Central memory CD8-positive, alpha-beta T cell (primary cell): ENCODE data around the gene SEC14L2.
"Not testable (repeated sequence)": the region's sequence is repeated elsewhere in the genome, so short reads cannot be mapped to it uniquely, and the experiment has no call there.

ENCODE experiments used
- ATAC-seq: fragments of 150-1000 bp; cut with Tn5 transposase; replicated peaks from 2 replicates; pipeline ENCODE4 v1.10.0; 2022; ENCODE audit warnings: mild to moderate bottlenecking, moderate FRiP score, moderate number of reproducible peaks; ENCODE audit not compliant: poor library complexity, severe bottlenecking; ENCODE audit errors: extremely low read depth
- DNase-seq, 2 donors: peaks; one replicate each; pipeline ENCODE4 v3.0.0; 2021; ENCODE audit warnings: low spot score in 2 of 2
- H3K27ac Mint-ChIP-seq: one replicate; pipeline ENCODE4 v1.8.0; 2022; ENCODE audit warnings: low read depth, mild to moderate bottlenecking, moderate library complexity, mixed read lengths
- H3K27me3 Mint-ChIP-seq: one replicate; pipeline ENCODE4 v1.8.0; 2022; ENCODE audit warnings: mixed read lengths
- H3K36me3 Mint-ChIP-seq: one replicate; pipeline ENCODE4 v1.8.0; 2022; ENCODE audit warnings: mild to moderate bottlenecking, moderate library complexity, mixed read lengths; ENCODE audit not compliant: insufficient read depth
- H3K4me1 Mint-ChIP-seq: one replicate; pipeline ENCODE4 v1.8.0; 2022; ENCODE audit warnings: mixed read lengths
- H3K4me3 Mint-ChIP-seq: one replicate; pipeline ENCODE4 v1.8.0; 2022; ENCODE audit warnings: mild to moderate bottlenecking, moderate library complexity, mixed read lengths
- H3K9me3 Mint-ChIP-seq: one replicate; pipeline ENCODE4 v1.8.0; 2022; ENCODE audit warnings: mixed read lengths

Gene SEC14L2

DNA sequence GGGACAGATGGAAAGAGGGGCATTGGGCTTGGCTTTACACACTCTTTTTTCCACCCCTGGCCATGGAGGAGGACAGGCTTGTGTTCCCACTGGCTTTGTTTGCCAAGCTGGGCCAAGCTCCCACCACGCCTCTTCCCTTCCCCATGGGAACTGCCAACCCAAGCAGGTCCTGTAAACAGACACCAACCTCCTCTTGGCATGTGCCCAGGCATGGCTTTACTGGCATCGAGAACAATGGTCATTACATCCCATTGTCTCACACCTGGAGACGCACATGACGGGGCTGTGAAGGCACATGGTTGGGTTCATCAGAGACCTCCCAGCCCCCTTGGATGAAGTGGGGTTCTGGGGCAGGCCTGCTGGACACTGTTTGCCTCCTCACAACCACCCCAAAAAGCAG lies 63.3 kb downstream of the SEC14L2 start:
- no peaks in the 10 kb centered on the region for H3K4me1 Mint-ChIP-seq
- H3K27ac Mint-ChIP-seq: no peak overlapping the region
- no peaks in the 10 kb centered on the region for H3K36me3 Mint-ChIP-seq
- no peak overlapping the region for H3K4me3 Mint-ChIP-seq
- ATAC-seq (no peak), DNase-seq (no peak)
- no peaks in the 10 kb centered on the region for H3K9me3 Mint-ChIP-seq
- H3K27me3 Mint-ChIP-seq: peaks cover 53% of the 10 kb centered on the region

DNA sequence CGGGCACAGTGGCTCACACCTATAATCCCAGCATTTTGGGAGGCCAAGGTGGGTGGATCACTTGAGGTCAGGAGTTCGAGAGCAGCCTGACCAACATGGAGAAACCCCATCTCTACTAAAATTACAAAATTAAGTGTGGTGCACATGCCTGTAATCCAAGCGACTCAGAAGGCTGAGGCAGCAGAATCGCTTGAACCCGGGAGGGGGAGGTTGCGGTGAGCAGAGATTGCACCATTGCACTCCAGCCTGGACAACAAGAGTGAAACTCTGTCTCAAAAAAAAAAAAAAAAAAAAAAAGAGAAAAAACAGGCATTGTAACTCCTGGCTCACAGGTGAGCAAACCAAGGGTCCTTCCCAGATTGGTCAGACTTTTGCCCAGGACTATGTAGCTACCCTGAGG lies 63.7 kb downstream of the SEC14L2 start:
- not testable (repeated sequence) for DNase-seq, H3K4me1 Mint-ChIP-seq, H3K9me3 Mint-ChIP-seq, H3K27ac Mint-ChIP-seq, H3K36me3 Mint-ChIP-seq, H3K4me3 Mint-ChIP-seq, ATAC-seq
- H3K27me3 Mint-ChIP-seq: peaks cover 56% of the 10 kb centered on the region

DNA sequence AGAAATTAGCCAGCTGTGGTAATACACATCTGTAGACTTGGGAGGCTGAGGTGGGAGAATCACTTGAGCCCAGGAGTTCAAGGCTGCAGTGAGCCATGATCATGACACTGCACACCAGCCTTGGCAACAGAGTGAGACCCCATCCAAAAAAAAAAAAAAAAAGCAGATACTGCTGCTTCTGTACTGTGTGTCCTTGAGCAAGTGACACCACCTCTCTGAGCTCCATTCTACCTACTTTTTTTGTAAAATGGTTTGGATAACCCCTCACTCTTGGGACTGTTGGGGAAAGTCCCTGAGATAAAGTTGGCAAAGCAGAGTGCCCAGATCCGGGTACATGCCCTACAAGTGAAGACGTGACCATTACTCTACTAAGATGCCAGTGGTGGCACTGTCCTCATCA lies 72.3 kb downstream of the SEC14L2 start:
- H3K4me1 Mint-ChIP-seq: peaks cover 11% of the 10 kb centered on the region
- H3K9me3 Mint-ChIP-seq: peaks cover 5% of the 10 kb centered on the region
- H3K27ac Mint-ChIP-seq: no peak overlapping the region
- H3K36me3 Mint-ChIP-seq: no peaks in the 10 kb centered on the region
- ATAC-seq (no peak), DNase-seq (no peak)
- H3K27me3 Mint-ChIP-seq: peaks cover 57% of the 10 kb centered on the region
- no peak overlapping the region for H3K4me3 Mint-ChIP-seq

DNA sequence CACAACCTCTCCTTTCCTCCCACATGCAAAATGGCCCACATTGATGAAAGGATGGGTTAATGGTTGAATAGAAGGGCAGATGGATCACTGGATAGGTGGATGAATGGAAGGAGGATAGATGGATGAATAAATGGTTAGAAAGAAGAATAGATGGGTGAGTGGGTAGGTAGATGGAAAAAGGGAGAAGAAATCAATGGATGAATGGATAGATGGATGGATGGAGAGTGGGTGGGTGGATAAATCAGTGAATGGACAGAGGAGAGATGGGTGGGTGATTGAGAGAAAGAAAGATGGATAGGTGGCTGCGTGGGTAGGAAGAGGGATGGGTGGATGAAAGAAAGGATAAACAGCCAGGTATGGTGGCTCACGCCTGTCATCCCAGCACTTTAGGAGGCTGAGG lies 73.8 kb downstream of the SEC14L2 start:
- Mint-ChIP-seq H3K27ac (no peak overlapping the region), H3K27me3 (peaks cover 43% of the 10 kb centered on the region), H3K9me3 (peaks cover 2% of the 10 kb centered on the region), H3K36me3 (no peaks in the 10 kb centered on the region), H3K4me3 (no peak overlapping the region), H3K4me1 (peaks cover 16% of the 10 kb centered on the region)
- DNase-seq (no peak), ATAC-seq (no peak)

DNA sequence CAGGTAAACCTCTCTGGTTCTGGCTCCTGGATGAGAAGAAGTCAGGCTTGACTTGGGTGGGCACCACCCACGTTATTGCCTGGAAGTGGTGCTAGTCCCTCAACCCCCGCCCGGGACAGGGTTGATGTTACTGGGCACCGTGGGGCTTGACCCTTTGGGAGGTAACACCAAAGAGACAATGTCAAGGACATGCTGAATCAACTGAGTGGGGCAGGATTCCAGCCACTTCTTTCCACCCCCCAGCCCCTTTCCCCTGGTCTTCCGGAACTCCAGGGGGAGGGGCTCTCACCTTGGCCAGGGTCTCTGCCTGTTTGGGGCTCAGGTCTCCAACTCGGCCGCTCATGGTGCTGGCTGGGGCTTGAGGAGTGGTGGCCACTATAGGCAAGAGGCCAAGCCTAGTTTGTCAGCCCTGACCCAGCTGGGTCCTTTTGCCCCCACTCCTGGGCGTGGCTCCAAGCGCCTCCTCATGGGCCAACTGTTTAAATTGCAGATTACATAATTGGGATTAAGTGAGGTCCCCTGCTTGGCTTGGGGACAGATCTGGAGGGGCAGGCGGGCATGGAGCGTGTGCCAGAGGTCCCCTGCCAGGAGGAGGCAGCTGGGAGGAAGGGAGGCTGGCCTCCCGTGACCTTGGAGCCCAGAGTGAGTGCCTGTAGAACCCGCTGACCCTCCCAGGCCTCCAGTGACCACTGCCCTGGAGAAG lies 74.9 kb downstream of the SEC14L2 start, which contains the start of gene SEC14L3:
SEC14L3 (minus strand) TSS at position 402 of the 703 bp plus-strand sequence; CDS start at position 343, 59 bp downstream.
- Mint-ChIP-seq H3K27ac (peak within 1 kb of the TSS; percentile 64), H3K27me3 (peaks cover 40% of the 10 kb centered on the region)
- no peak for ATAC-seq

DNA sequence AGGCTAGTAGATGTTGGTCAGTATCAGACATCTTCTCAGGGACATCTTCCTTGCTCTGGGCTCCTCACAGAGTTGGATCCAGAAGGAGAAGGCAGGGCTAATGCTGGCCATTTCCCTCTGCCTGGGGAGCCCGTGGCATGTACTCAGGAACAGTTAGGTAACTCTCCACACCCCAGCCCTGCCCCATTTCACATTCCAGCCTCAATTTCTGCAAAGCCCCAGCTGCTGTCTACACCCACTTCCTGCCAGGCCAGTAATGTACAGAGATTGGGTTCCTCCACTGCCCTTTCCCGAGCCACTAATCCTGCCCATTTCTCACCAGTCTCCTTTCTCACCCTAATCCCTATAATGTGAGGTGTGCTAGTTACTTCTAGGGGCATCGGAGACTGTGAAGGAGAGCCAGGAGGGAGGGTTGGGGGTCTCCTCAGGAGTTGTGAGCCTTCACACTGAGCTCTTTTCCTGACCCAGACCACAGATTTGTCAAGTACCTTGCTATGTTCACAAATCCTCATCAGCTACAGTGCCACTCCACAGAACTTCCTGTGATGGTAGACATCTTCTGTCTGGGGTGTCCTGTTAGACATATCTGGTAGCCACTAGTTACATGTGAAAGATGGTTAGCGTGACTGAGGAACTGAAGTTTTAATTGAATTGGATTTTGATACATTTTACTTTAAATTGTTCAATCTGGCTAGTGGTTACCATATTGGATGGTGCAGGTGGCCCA lies 76.3 kb downstream of the SEC14L2 start:
- H3K4me1 Mint-ChIP-seq: peaks cover 16% of the 10 kb centered on the region
- peak in 1 of 2 donors; percentile 14 for DNase-seq
- H3K4me3 Mint-ChIP-seq: no peak overlapping the region
- peaks cover 2% of the 10 kb centered on the region for H3K36me3 Mint-ChIP-seq
- H3K27ac Mint-ChIP-seq: peak overlapping the region; percentile 64
- peaks cover 37% of the 10 kb centered on the region for H3K27me3 Mint-ChIP-seq
- ATAC-seq: peak; percentile 89
- no peaks in the 10 kb centered on the region for H3K9me3 Mint-ChIP-seq

More for the DNA sequence above, 74.9 kb downstream of the SEC14L2 start, which contains the start of gene SEC14L3:
- no peak for DNase-seq
- Mint-ChIP-seq H3K9me3 (no peaks in the 10 kb centered on the region), H3K4me3 (no peak within 1 kb of the TSS), H3K36me3 (peaks cover 2% of the 10 kb centered on the region), H3K4me1 (peaks cover 16% of the 10 kb centered on the region)

DNA sequence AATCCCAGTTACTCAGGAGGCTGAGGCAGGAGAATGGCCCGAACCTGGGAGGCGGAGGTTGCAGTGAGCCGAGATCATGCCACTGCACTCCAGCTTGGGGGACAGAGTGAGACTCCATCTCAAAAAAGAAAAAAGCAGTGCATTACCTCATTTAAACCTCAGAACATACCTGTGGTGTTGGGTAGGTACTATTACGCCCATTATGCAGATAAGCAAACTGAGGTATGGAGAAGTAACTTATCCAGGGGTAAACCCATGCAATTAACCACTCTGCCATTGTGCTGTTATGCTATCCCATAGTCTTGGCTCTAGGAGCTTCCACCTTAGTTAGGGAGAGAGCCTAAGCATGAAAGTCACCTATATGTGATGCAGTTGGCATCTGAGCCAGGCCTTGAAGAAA lies 77.3 kb downstream of the SEC14L2 start:
- Mint-ChIP-seq H3K27me3 (peaks cover 31% of the 10 kb centered on the region), H3K27ac (no peak overlapping the region), H3K36me3 (peaks cover 2% of the 10 kb centered on the region), H3K9me3 (no peaks in the 10 kb centered on the region), H3K4me1 (peaks cover 16% of the 10 kb centered on the region), H3K4me3 (no peak overlapping the region)
- ATAC-seq (no peak), DNase-seq (no peak)
